MCF 10A (cell line): Measurements from ENCODE around the gene FBXL20. TPM values are rescaled to one million over a fixed set of nuclear protein-coding genes. Genes with fewer than 3 reads are reported as not detected.
"Not testable (repeated sequence)": the region's sequence is repeated elsewhere in the genome, so short reads cannot be mapped to it uniquely, and the experiment has no call there.

Source experiments
- BruUV-seq: library from RNA; stranded (reverse); fragments of 400-500 nt; replicated peaks from 2 replicates; lab custom pipeline; 2021; lab: Mats Ljungman, UMichigan
- CTCF ChIA-PET: fragments of 300-600 bp; sonication (Branson Sonifier 250); formaldehyde crosslinking; extraction: SDS; loops from one replicate; lab custom pipeline; 2021; ENCODE audit warnings: antibody characterized with exemption, inconsistent platforms; lab: Yijun Ruan, JAX
- POLR2A ChIA-PET: fragments of 300-600, 350-650 bp; sonication (Branson Sonifier 250); formaldehyde crosslinking; extraction: SDS; loops from one replicate; lab custom pipeline; 2020; ENCODE audit warnings: antibody characterized with exemption, inconsistent platforms; lab: Yijun Ruan, JAX
- DNase-seq: peaks from one replicate; pipeline ENCODE4 v3.0.0-alpha.2; 2018; ENCODE audit not compliant: unreplicated experiment
- H3K27ac Mint-ChIP-seq: one replicate; pipeline ENCODE4 v1.8.0; 2022; ENCODE audit warnings: mild to moderate bottlenecking, low read depth, mixed read lengths; ENCODE audit not compliant: unreplicated experiment
- H3K27me3 Mint-ChIP-seq: one replicate; pipeline ENCODE4 v1.8.0; 2022; ENCODE audit warnings: mixed read lengths; ENCODE audit not compliant: insufficient read depth, unreplicated experiment
- H3K36me3 Mint-ChIP-seq: one replicate; pipeline ENCODE4 v1.8.0; 2022; ENCODE audit warnings: mild to moderate bottlenecking, moderate library complexity, mixed read lengths; ENCODE audit not compliant: insufficient read depth, unreplicated experiment
- H3K4me1 Mint-ChIP-seq: one replicate; pipeline ENCODE4 v1.8.0; 2022; ENCODE audit warnings: mixed read lengths; ENCODE audit not compliant: insufficient read depth, unreplicated experiment
- H3K4me3 Mint-ChIP-seq: one replicate; pipeline ENCODE4 v1.8.0; 2022; ENCODE audit warnings: mild to moderate bottlenecking, moderate library complexity, mixed read lengths; ENCODE audit not compliant: unreplicated experiment
- H3K9me3 Mint-ChIP-seq: one replicate; pipeline ENCODE4 v1.8.0; 2022; ENCODE audit warnings: mixed read lengths; ENCODE audit not compliant: unreplicated experiment
- intact Hi-C: fragments of 100-400 bp; cut with micrococcal nuclease; formaldehyde crosslinking; loops from 2 replicates; pipeline ENCODE4 v1.14.1; 2022
- total RNA-seq: library from RNA; stranded (reverse); gene quantifications from 2 replicates; pipeline ENCODE4 v1.2.3, GENCODE V29; 2022
- TF ChIP-seq, protein P1 (sequence below): fragments of 200-600 bp; IDR thresholded peaks from one replicate; pipeline ENCODE4 v1.8.0; 2022; ENCODE audit warnings: antibody characterized with exemption, mild to moderate bottlenecking; ENCODE audit not compliant: unreplicated experiment

Gene FBXL20
- total RNA-seq, 1 experiment from 2014 or later = 13.4 TPM

DNA sequence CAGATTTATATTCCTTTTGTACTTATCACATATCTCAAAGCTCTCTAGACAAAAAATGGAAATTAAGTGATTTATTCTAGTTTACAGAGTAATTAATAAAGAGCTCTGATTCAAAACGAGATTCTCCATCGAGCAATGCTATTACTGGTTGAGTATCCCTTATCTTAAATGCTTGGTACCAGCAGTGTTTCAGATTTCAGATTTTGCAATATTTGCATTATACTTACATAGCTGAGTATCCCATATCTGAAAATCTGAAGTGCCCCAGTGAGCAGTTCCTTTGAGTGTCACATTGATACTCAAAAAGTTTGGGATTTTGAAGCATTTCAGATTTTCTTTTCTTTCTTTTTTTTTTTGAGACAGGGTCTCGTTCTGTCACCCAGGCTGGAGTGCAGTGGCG is 118.3 kb downstream of the FBXL20 start:
- Mint-ChIP-seq H3K9me3 (no peaks in the 10 kb centered on the region), H3K4me3 (no peak overlapping the region), H3K36me3 (peaks cover 35% of the 10 kb centered on the region), H3K27me3 (no peaks in the 10 kb centered on the region), H3K4me1 (no peaks in the 10 kb centered on the region), H3K27ac (no peak overlapping the region)
- CTCF ChIA-PET = interaction anchor here (1.0 kb wide), 1 partner anchor 70 kb away, joined by 3 read pairs; no protein-coding TSS in a partner anchor
- intact Hi-C loops = no loop called here
- POLR2A ChIA-PET = interaction anchor here (1.7 kb wide), 1 partner anchor 119 kb away, joined by 5 read pairs; the partner anchor contains the start of gene FBXL20
- no TSS peak for BruUV-seq
- TF ChIP-seq, protein P1, sequence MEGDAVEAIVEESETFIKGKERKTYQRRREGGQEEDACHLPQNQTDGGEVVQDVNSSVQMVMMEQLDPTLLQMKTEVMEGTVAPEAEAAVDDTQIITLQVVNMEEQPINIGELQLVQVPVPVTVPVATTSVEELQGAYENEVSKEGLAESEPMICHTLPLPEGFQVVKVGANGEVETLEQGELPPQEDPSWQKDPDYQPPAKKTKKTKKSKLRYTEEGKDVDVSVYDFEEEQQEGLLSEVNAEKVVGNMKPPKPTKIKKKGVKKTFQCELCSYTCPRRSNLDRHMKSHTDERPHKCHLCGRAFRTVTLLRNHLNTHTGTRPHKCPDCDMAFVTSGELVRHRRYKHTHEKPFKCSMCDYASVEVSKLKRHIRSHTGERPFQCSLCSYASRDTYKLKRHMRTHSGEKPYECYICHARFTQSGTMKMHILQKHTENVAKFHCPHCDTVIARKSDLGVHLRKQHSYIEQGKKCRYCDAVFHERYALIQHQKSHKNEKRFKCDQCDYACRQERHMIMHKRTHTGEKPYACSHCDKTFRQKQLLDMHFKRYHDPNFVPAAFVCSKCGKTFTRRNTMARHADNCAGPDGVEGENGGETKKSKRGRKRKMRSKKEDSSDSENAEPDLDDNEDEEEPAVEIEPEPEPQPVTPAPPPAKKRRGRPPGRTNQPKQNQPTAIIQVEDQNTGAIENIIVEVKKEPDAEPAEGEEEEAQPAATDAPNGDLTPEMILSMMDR = no peak
- DNase-seq = no peak

DNA sequence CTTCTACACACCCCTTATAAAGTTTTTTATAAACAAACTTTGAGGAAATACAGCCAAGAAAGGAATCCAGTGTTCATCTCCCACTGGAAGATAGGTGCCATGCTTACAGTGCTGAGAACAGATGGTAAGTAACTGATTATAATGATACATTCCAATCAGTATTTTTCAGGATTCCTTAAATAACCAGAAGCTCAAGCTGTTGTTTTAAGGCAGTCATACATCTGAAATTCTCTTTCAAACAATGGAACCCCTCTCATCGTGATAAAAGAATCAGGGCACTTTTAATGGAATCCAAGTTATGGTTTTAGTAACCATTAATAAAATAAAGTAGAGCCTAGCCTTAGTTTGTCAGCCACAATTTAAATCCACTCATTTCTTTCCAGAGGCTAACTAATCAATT is 119.6 kb downstream of the FBXL20 start:
- POLR2A ChIA-PET = interaction anchor here (1.0 to 1.7 kb wide), 2 partner anchors 119 to 120 kb away, joined by 5 to 7 read pairs; partner anchors contain the start of gene FBXL20
- Mint-ChIP-seq H3K27me3 (no peaks in the 10 kb centered on the region), H3K27ac (no peak overlapping the region)

DNA sequence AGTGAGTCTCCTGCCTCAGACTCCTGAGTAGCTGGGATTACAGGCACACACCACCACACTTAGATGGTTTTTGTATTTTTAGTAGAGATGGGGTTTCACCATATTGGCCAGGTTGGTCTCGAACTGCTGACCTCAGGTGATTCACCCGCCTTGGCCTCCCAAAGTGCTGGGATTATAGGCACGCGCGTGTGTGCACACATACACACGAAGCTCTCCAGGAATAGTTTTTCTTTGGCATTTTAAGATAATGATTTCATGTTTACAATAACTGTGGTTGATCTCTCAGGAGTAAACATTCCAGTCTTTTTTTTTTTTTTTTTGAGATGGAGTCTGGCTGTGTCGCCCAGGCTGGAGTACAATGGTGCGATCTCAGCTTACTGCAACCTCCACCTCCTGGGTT is 123.2 kb downstream of the FBXL20 start:
- H3K4me1 Mint-ChIP-seq, H3K4me3 Mint-ChIP-seq, DNase-seq, H3K27me3 Mint-ChIP-seq, intact Hi-C loops, CTCF ChIA-PET, H3K9me3 Mint-ChIP-seq, BruUV-seq, POLR2A ChIA-PET, H3K27ac Mint-ChIP-seq: not testable (repeated sequence)
- peaks cover 50% of the 10 kb centered on the region for H3K36me3 Mint-ChIP-seq

More for the DNA sequence above, 119.6 kb downstream of the FBXL20 start:
- DNase-seq = no peak
- Mint-ChIP-seq H3K9me3 (no peaks in the 10 kb centered on the region), H3K4me1 (no peaks in the 10 kb centered on the region), H3K4me3 (no peak overlapping the region), H3K36me3 (peaks cover 34% of the 10 kb centered on the region)
- BruUV-seq = no TSS peak
- CTCF ChIA-PET = interaction anchor here (1.0 to 1.2 kb wide), 2 partner anchors 8 to 37 kb away, joined by 4 read pairs; no protein-coding TSS in a partner anchor
- intact Hi-C loops = no loop called here
- TF ChIP-seq, protein P1 = no peak

DNA sequence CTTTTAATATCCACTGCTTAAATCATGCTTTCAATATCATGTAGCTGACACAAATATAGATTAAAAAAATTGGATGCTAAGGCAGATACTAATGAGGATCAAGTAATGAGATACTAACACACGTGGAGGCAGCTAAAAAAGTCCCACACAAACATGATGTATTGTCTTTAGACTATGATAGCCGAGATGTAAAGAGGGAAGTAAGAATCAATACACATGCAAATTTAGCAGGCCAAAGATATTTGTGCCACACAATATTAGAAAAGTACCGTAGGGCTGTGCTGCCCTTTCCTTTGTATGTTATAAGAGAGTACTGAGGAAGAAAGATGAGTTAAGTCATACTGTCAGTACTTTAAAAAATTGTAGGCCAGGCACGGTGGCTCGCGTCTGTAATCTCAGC is 124.3 kb downstream of the FBXL20 start:
- ChIA-PET POLR2A (interaction anchor here (1.1 kb wide), 1 partner anchor 124 kb away, joined by 3 read pairs; the partner anchor contains the start of gene FBXL20), CTCF (interaction anchor here (0.7 kb wide), 1 partner anchor 301 kb away, joined by 3 read pairs; no protein-coding TSS in a partner anchor)
- Mint-ChIP-seq H3K36me3 (peaks cover 59% of the 10 kb centered on the region), H3K4me1 (no peaks in the 10 kb centered on the region), H3K27ac (no peak overlapping the region), H3K27me3 (no peaks in the 10 kb centered on the region), H3K9me3 (no peaks in the 10 kb centered on the region), H3K4me3 (no peak overlapping the region)
- intact Hi-C loops = no loop called here
- no TSS peak for BruUV-seq
- DNase-seq = no peak
- TF ChIP-seq, protein P1 = no peak
